ENCODE measurements around the gene SMG7. TPM values are rescaled to one million over a fixed set of nuclear protein-coding genes. Genes with fewer than 3 reads are reported as not detected.
A peak's percentile ranks its signal among the peaks of the same experiment; 100 is the strongest.

Gene SMG7
- total and polyA plus RNA-seq, 8 donors: 49.6 to 69.6 (median 64.8) TPM

GRCh38 chr1:183443011-183443410, 29.3 kb upstream of the SMG7 start:
- H3K9me3 ChIP-seq: no peaks in the 10 kb centered on the region
- TF ChIP-seq CTCF (IDR thresholded peaks at IDR 0.05): no peak
- H3K36me3 ChIP-seq: no peaks in the 10 kb centered on the region
- intact Hi-C loops (cut with DNase I): no loop called here
- DNase-seq: peak in 1 of 4 donors; percentile 26
- no peak overlapping the region for H3K4me3 ChIP-seq
- no peaks in the 10 kb centered on the region for H3K4me1 ChIP-seq
- no peak overlapping the region for H3K27ac ChIP-seq
- ATAC-seq: no peak
- H3K27me3 ChIP-seq: no peaks in the 10 kb centered on the region

- Histone ChIP-seq H3K4me1 (no peaks in the 10 kb centered on the region), H3K27ac (no peak overlapping the region), H3K27me3 (no peaks in the 10 kb centered on the region), H3K4me3 (no peak overlapping the region), H3K9me3 (no peaks in the 10 kb centered on the region), H3K36me3 (no peaks in the 10 kb centered on the region)
- intact Hi-C loops (cut with DNase I): no loop called here
- ATAC-seq: no peak
- TF ChIP-seq CTCF (IDR thresholded peaks at IDR 0.05): no peak
- DNase-seq: no peak
These were observed 28.8 kb upstream of the SMG7 start for GRCh38 chr1:183443466-183443865.

- ATAC-seq (no peak), DNase-seq (no peak)
- H3K4me1 ChIP-seq: no peaks in the 10 kb centered on the region
- no peak for TF ChIP-seq CTCF (IDR thresholded peaks at IDR 0.05)
- no peak overlapping the region for H3K4me3 ChIP-seq
- no peak overlapping the region for H3K27ac ChIP-seq
- H3K36me3 ChIP-seq: no peaks in the 10 kb centered on the region
- no peaks in the 10 kb centered on the region for H3K9me3 ChIP-seq
- intact Hi-C loops (cut with DNase I): no loop called here
- no peaks in the 10 kb centered on the region for H3K27me3 ChIP-seq
These were observed 28.1 kb upstream of the SMG7 start for GRCh38 chr1:183444243-183444642.

- intact Hi-C loops (cut with DNase I): no loop called here
- DNase-seq (no peak), ATAC-seq (no peak)
- no peaks in the 10 kb centered on the region for H3K9me3 ChIP-seq
- no peak for TF ChIP-seq CTCF (IDR thresholded peaks at IDR 0.05)
- no peak overlapping the region for H3K4me3 ChIP-seq
- no peaks in the 10 kb centered on the region for H3K27me3 ChIP-seq
- H3K36me3 ChIP-seq: no peaks in the 10 kb centered on the region
- H3K4me1 ChIP-seq: no peaks in the 10 kb centered on the region
- no peak overlapping the region for H3K27ac ChIP-seq
These were observed 23.0 kb upstream of the SMG7 start for GRCh38 chr1:183449223-183449770.

- H3K27me3 ChIP-seq: no peaks in the 10 kb centered on the region
- no peak overlapping the region for H3K27ac ChIP-seq
- DNase-seq (no peak), ATAC-seq (no peak)
- TF ChIP-seq CTCF (IDR thresholded peaks at IDR 0.05): no peak
- no peaks in the 10 kb centered on the region for H3K36me3 ChIP-seq
- H3K4me1 ChIP-seq: no peaks in the 10 kb centered on the region
- intact Hi-C loops (cut with DNase I): no loop called here
- H3K9me3 ChIP-seq: no peaks in the 10 kb centered on the region
- no peak overlapping the region for H3K4me3 ChIP-seq
These were observed 22.2 kb upstream of the SMG7 start for GRCh38 chr1:183450093-183450492.
